HepG2 (cell line): ENCODE data around the gene PKD1L1.

ENCODE experiments used
- MED8 ChIP-seq: sonication (generic); formaldehyde crosslinking; IDR thresholded peaks from 2 replicates; pipeline ENCODE4 v1.8.1; 2023; ENCODE audit warnings: mild to moderate bottlenecking, missing genetic modification reagents; ENCODE audit not compliant: insufficient replicate concordance
- SMC3 ChIP-seq: IDR thresholded peaks from 2 replicates; pipeline ENCODE4 v1.6.1; 2011; ENCODE audit warnings: low read length, improper control_type of control experiment
- SP1 ChIP-seq, 2 experiments: fragments of 450-650 bp in 1 of 2; sonication (generic) in 1 of 2; formaldehyde crosslinking in 1 of 2; IDR thresholded peaks; 2 replicates each; pipeline versions ENCODE4 v1.4.0 to v1.6.1; 2016 to 2020; ENCODE audit warnings: missing genetic modification reagents in 1 of 2
- YY1 ChIP-seq: IDR thresholded peaks from 2 replicates; pipeline ENCODE4 v1.6.1; 2011; ENCODE audit warnings: low read length, low read depth, moderate library complexity, mild to moderate bottlenecking; ENCODE audit not compliant: insufficient read depth, insufficient replicate concordance
- ZMAT3 ChIP-seq: sonication (generic); formaldehyde crosslinking; conservative IDR thresholded peaks from 2 replicates; pipeline ENCODE4 v1.7.0; 2021; ENCODE audit warnings: missing genetic modification reagents
- TF ChIP-seq, protein P1 (sequence below): sonication (generic); formaldehyde crosslinking; IDR thresholded peaks from 2 replicates; pipeline ENCODE4 v1.4.0; 2020; ENCODE audit warnings: missing genetic modification reagents
- TF ChIP-seq, protein P2 (sequence below): sonication (generic); formaldehyde crosslinking; IDR thresholded peaks from 2 replicates; pipeline ENCODE4 v1.4.0; 2020; ENCODE audit warnings: mild to moderate bottlenecking, missing genetic modification reagents
- TF ChIP-seq, protein P3 (sequence below), 2 experiments: sonication (generic) in 1 of 2; formaldehyde crosslinking in 1 of 2; IDR thresholded peaks; 2 replicates each; pipeline versions ENCODE4 v1.5.1 to v1.6.1; 2011 to 2020; ENCODE audit warnings: borderline replicate concordance in 1 of 2, low read depth in 1 of 2, low read length in 1 of 2, mild to moderate bottlenecking in 1 of 2, missing genetic modification reagents in 1 of 2, moderate library complexity in 1 of 2
- TF ChIP-seq, protein P4 (sequence below): fragments of 450-650 bp; IDR thresholded peaks from 2 replicates; pipeline ENCODE4 v1.6.1; 2016

DNA sequence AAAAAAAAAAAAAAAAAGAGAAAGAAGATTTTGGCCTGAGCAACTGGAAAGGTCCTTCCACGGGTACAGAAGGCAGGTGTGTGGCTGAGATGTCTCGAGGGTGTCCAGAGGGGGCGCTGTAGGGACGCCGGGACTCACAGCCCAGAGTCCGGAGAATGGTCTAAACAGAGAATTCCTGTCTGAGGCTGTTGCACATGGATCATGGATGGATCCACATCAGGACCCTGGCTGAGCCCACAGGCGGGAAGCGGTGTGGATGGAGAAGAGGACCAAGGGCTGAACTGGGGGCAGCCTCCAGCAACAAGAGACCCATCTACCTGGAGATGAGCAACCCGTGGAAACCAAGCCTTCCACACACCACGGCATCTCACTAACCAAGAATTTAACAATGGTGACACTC is 55.0 kb downstream of the PKD1L1 start:
- TF ChIP-seq ZMAT3 (CRISPR knock-in tag) (no peak), SMC3 (no peak), MED8 (CRISPR knock-in tag) (no peak), SP1 (IDR thresholded peaks at IDR 0.05) (no peak), SP1 (CRISPR knock-in tag; IDR thresholded peaks at IDR 0.05) (no peak), YY1 (no peak)
- TF ChIP-seq, protein P1, sequence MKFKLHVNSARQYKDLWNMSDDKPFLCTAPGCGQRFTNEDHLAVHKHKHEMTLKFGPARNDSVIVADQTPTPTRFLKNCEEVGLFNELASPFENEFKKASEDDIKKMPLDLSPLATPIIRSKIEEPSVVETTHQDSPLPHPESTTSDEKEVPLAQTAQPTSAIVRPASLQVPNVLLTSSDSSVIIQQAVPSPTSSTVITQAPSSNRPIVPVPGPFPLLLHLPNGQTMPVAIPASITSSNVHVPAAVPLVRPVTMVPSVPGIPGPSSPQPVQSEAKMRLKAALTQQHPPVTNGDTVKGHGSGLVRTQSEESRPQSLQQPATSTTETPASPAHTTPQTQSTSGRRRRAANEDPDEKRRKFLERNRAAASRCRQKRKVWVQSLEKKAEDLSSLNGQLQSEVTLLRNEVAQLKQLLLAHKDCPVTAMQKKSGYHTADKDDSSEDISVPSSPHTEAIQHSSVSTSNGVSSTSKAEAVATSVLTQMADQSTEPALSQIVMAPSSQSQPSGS (CRISPR knock-in tag), result no peak
- TF ChIP-seq, protein P2, sequence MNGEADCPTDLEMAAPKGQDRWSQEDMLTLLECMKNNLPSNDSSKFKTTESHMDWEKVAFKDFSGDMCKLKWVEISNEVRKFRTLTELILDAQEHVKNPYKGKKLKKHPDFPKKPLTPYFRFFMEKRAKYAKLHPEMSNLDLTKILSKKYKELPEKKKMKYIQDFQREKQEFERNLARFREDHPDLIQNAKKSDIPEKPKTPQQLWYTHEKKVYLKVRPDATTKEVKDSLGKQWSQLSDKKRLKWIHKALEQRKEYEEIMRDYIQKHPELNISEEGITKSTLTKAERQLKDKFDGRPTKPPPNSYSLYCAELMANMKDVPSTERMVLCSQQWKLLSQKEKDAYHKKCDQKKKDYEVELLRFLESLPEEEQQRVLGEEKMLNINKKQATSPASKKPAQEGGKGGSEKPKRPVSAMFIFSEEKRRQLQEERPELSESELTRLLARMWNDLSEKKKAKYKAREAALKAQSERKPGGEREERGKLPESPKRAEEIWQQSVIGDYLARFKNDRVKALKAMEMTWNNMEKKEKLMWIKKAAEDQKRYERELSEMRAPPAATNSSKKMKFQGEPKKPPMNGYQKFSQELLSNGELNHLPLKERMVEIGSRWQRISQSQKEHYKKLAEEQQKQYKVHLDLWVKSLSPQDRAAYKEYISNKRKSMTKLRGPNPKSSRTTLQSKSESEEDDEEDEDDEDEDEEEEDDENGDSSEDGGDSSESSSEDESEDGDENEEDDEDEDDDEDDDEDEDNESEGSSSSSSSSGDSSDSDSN (CRISPR knock-in tag), result no peak
- TF ChIP-seq, protein P3, sequence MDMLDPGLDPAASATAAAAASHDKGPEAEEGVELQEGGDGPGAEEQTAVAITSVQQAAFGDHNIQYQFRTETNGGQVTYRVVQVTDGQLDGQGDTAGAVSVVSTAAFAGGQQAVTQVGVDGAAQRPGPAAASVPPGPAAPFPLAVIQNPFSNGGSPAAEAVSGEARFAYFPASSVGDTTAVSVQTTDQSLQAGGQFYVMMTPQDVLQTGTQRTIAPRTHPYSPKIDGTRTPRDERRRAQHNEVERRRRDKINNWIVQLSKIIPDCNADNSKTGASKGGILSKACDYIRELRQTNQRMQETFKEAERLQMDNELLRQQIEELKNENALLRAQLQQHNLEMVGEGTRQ (IDR thresholded peaks at IDR 0.05; ENCODE audit: low read depth, low read length), result no peak
- TF ChIP-seq, protein P3 (CRISPR knock-in tag; IDR thresholded peaks at IDR 0.05; ENCODE audit: borderline replicate concordance), result no peak
- TF ChIP-seq, protein P4, sequence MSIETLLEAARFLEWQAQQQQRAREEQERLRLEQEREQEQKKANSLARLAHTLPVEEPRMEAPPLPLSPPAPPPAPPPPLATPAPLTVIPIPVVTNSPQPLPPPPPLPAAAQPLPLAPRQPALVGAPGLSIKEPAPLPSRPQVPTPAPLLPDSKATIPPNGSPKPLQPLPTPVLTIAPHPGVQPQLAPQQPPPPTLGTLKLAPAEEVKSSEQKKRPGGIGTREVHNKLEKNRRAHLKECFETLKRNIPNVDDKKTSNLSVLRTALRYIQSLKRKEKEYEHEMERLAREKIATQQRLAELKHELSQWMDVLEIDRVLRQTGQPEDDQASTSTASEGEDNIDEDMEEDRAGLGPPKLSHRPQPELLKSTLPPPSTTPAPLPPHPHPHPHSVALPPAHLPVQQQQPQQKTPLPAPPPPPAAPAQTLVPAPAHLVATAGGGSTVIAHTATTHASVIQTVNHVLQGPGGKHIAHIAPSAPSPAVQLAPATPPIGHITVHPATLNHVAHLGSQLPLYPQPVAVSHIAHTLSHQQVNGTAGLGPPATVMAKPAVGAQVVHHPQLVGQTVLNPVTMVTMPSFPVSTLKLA, result no peak
